Measurements from ENCODE around the gene TTBK1. TPM values are rescaled to one million over a fixed set of nuclear protein-coding genes. Genes with fewer than 3 reads are reported as not detected.

TTBK1 gene
- total and polyA plus RNA-seq, 2 donors (not counting 1 experiment from before 2014, with no cell fraction given), result 0.07 TPM; not detected in 1

GRCh38 chr6:43207286-43207685, 36.0 kb upstream of the TTBK1 start:
- POLR2A ChIA-PET, result no interaction called here
- no peak for DNase-seq
- H3K4me3 Mint-ChIP-seq, result no peak overlapping the region
- Histone ChIP-seq H2AFZ (ENCODE audit: insufficient read depth, low read depth, low read length, poor library complexity, severe bottlenecking) (no peak overlapping the region), H3K4me3 (ENCODE audit: control extremely low read depth in 1 of 5, extremely low read depth in 1 of 5, insufficient read depth in 1 of 5, low read depth in 2 of 5, low read length in 4 of 5) (no peak overlapping the region), H3K27ac (ENCODE audit: low read length in 2 of 2) (no peak overlapping the region), H3K4me2 (replicated peaks; ENCODE audit: low read depth, low read length, poor library complexity, severe bottlenecking) (no peak overlapping the region), H4K20me1 (ENCODE audit: control insufficient read depth, insufficient read depth, low read length, poor library complexity, severe bottlenecking) (no peaks in the 10 kb centered on the region), H3K36me3 (replicated peaks in 1 of 2; ENCODE audit: control extremely low read depth in 1 of 2, control insufficient read depth in 1 of 2, extremely low read depth in 1 of 2, insufficient read depth in 2 of 2, low read length in 1 of 2) (peaks cover 0 to 22% of the 10 kb centered on the region in 2 experiments), H3K9ac (ENCODE audit: low read length) (no peak overlapping the region), H3K79me2 (ENCODE audit: control insufficient read depth, insufficient read depth, low read length) (no peaks in the 10 kb centered on the region), H3K27me3 (replicated peaks in 1 of 4; ENCODE audit: control extremely low read depth in 1 of 4, control insufficient read depth in 3 of 4, insufficient read depth in 4 of 4, low read length in 3 of 4) (no peaks in the 10 kb centered on the region), H3K4me1 (ENCODE audit: control insufficient read depth in 2 of 2, insufficient read depth in 2 of 2, low read length in 2 of 2) (no peaks in the 10 kb centered on the region), H3K9me3 (ENCODE audit: control extremely low read depth in 1 of 3, control insufficient read depth in 2 of 3, insufficient read depth in 1 of 3, low read length in 2 of 3) (no peaks in the 10 kb centered on the region)
- H3K27me3 Mint-ChIP-seq, result no peaks in the 10 kb centered on the region
- WGBS (ENCODE audit: insufficient coverage), result no CpG with 5 or more reads among the region's 2 CpGs
- H3K27ac Mint-ChIP-seq, result no peak overlapping the region
- CTCF ChIA-PET, result no interaction called here
- intact Hi-C loops (cut with micrococcal nuclease), result no loop called here
- no peaks in the 10 kb centered on the region for H3K4me1 Mint-ChIP-seq
- TF ChIP-seq EZH2 (IDR thresholded peaks at IDR 0.05; ENCODE audit: borderline replicate concordance, insufficient read depth, low read depth, low read length, poor library complexity, severe bottlenecking) (no peak), CTCF (IDR thresholded peaks at IDR 0.05) (no peak)
- no peaks in the 10 kb centered on the region for H3K9me3 Mint-ChIP-seq (ENCODE audit: insufficient read depth)
- ATAC-seq (ENCODE audit: low read depth), result no peak

- POLR2A ChIA-PET, result no interaction called here
- no peak overlapping the region for H3K4me3 ChIP-seq (ENCODE audit: control extremely low read depth in 1 of 5, extremely low read depth in 1 of 5, insufficient read depth in 1 of 5, low read depth in 2 of 5, low read length in 4 of 5)
- no peaks in the 10 kb centered on the region for H3K27me3 ChIP-seq (replicated peaks in 1 of 4; ENCODE audit: control extremely low read depth in 1 of 4, control insufficient read depth in 3 of 4, insufficient read depth in 4 of 4, low read length in 3 of 4)
- no peaks in the 10 kb centered on the region for H3K79me2 ChIP-seq (ENCODE audit: control insufficient read depth, insufficient read depth, low read length)
- H3K4me1 Mint-ChIP-seq, result no peaks in the 10 kb centered on the region
- no peak overlapping the region for H3K27ac Mint-ChIP-seq
- no peak for DNase-seq
- ATAC-seq (ENCODE audit: low read depth), result no peak
- no peaks in the 10 kb centered on the region for H3K27me3 Mint-ChIP-seq
- no peak overlapping the region for H2AFZ ChIP-seq (ENCODE audit: insufficient read depth, low read depth, low read length, poor library complexity, severe bottlenecking)
- TF ChIP-seq CTCF (IDR thresholded peaks at IDR 0.05) (no peak), EZH2 (IDR thresholded peaks at IDR 0.05; ENCODE audit: borderline replicate concordance, insufficient read depth, low read depth, low read length, poor library complexity, severe bottlenecking) (no peak)
- H3K4me3 Mint-ChIP-seq, result no peak overlapping the region
- H3K4me2 ChIP-seq (replicated peaks; ENCODE audit: low read depth, low read length, poor library complexity, severe bottlenecking), result no peak overlapping the region
- intact Hi-C loops (cut with micrococcal nuclease), result no loop called here
- no peaks in the 10 kb centered on the region for H4K20me1 ChIP-seq (ENCODE audit: control insufficient read depth, insufficient read depth, low read length, poor library complexity, severe bottlenecking)
- CTCF ChIA-PET, result interaction anchor here (0.6 kb wide), 1 partner anchor 107 kb away, joined by 4 read pairs; no protein-coding TSS in a partner anchor
- peaks cover 1 to 36% of the 10 kb centered on the region in 2 experiments for H3K36me3 ChIP-seq (replicated peaks in 1 of 2; ENCODE audit: control extremely low read depth in 1 of 2, control insufficient read depth in 1 of 2, extremely low read depth in 1 of 2, insufficient read depth in 2 of 2, low read length in 1 of 2)
- H3K9me3 ChIP-seq (ENCODE audit: control extremely low read depth in 1 of 3, control insufficient read depth in 2 of 3, insufficient read depth in 1 of 3, low read length in 2 of 3), result no peaks in the 10 kb centered on the region
- H3K4me1 ChIP-seq (ENCODE audit: control insufficient read depth in 2 of 2, insufficient read depth in 2 of 2, low read length in 2 of 2), result no peaks in the 10 kb centered on the region
- no peak overlapping the region for H3K27ac ChIP-seq (ENCODE audit: low read length in 2 of 2)
- H3K9ac ChIP-seq (ENCODE audit: low read length), result no peak overlapping the region
- no peaks in the 10 kb centered on the region for H3K9me3 Mint-ChIP-seq (ENCODE audit: insufficient read depth)
- WGBS (ENCODE audit: insufficient coverage), result no CpG with 5 or more reads among the region's 1 CpG
Measured at GRCh38 chr6:43211955-43212354, 31.3 kb upstream of the TTBK1 start.

Measured in B cell (primary cell).